WERI-Rb-1 (cell line): ENCODE data around the gene KCNMA1.

Source experiments
- DNase-seq: peaks from one replicate; pipeline ENCODE4 v3.0.0-alpha.2; 2020
- H3K27ac ChIP-seq: fragments of 250-450 bp; sonication (Bioruptor Pico); 2 replicates; pipeline ENCODE4 v1.5.1; 2020; ENCODE audit warnings: mild to moderate bottlenecking, moderate library complexity
- H3K27me3 ChIP-seq: fragments of 250-450 bp; sonication (Bioruptor Pico); 2 replicates; pipeline ENCODE4 v1.5.1; 2021; ENCODE audit warnings: mild to moderate bottlenecking, low read depth, moderate library complexity; ENCODE audit not compliant: insufficient read depth, severe bottlenecking
- H3K36me3 ChIP-seq: fragments of 250-450 bp; sonication (Bioruptor Pico); 2 replicates; pipeline ENCODE4 v1.5.1; 2020; ENCODE audit warnings: mild to moderate bottlenecking, moderate library complexity
- H3K4me3 ChIP-seq: 2 replicates; pipeline ENCODE4 v1.5.1; 2011; ENCODE audit warnings: low read depth, mild to moderate bottlenecking, control low read depth, low read length
- H3K9me3 ChIP-seq: fragments of 250-450 bp; sonication (Bioruptor Pico); 2 replicates; pipeline ENCODE4 v1.5.1; 2021; ENCODE audit warnings: mild to moderate bottlenecking, moderate library complexity; ENCODE audit not compliant: severe bottlenecking
- TF ChIP-seq, protein P1 (sequence below): IDR thresholded peaks from 2 replicates; pipeline ENCODE4 v1.5.1; 2011; ENCODE audit warnings: low read depth, mild to moderate bottlenecking, control low read depth, inconsistent platforms, low read length

KCNMA1 gene

DNA sequence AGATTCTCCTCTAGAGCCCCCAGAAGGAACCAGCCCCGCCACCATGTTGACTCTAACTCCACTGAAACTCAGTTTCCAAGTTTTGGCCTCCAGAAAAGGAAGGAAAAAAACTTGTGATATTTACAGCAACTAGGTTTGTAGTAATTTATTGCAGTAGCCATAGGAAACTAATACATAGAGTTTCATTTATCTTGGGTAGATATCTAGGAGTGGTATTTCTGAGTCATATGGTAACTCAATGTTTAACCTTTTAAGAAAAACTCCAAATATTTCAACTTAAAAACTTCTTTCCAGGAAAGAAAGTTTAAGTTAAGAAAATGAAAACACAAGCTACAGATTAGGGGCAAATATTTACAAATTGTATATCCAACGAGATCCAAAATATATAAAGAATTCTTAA is 576.7 kb downstream of the KCNMA1 start:
- no peaks in the 10 kb centered on the region for H3K9me3 ChIP-seq
- DNase-seq: no peak
- H3K27me3 ChIP-seq: no peaks in the 10 kb centered on the region
- no peaks in the 10 kb centered on the region for H3K36me3 ChIP-seq
- no peak overlapping the region for H3K4me3 ChIP-seq
- H3K27ac ChIP-seq: no peak overlapping the region
- TF ChIP-seq, protein P1, sequence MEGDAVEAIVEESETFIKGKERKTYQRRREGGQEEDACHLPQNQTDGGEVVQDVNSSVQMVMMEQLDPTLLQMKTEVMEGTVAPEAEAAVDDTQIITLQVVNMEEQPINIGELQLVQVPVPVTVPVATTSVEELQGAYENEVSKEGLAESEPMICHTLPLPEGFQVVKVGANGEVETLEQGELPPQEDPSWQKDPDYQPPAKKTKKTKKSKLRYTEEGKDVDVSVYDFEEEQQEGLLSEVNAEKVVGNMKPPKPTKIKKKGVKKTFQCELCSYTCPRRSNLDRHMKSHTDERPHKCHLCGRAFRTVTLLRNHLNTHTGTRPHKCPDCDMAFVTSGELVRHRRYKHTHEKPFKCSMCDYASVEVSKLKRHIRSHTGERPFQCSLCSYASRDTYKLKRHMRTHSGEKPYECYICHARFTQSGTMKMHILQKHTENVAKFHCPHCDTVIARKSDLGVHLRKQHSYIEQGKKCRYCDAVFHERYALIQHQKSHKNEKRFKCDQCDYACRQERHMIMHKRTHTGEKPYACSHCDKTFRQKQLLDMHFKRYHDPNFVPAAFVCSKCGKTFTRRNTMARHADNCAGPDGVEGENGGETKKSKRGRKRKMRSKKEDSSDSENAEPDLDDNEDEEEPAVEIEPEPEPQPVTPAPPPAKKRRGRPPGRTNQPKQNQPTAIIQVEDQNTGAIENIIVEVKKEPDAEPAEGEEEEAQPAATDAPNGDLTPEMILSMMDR: no peak

DNA sequence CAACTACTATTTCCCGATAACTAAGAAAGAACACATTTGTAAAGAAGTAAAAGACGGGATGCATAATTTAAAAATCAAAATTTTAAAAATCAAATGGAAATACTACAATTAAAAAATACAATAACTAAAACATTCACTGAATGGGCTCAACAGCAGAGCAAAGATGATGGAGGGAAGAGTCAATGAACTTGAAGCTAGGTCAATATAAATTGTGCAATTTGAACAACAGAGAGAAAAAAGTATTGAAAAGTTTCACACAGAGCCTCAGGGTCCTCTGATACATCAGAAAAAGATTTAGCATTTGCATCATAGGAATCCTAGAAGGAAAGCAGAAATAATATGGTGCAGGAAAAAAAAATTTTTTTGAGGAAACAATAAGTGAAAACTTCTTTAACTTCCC is 581.0 kb downstream of the KCNMA1 start:
- Histone ChIP-seq H3K36me3 (no peaks in the 10 kb centered on the region), H3K27ac (no peak overlapping the region), H3K27me3 (no peaks in the 10 kb centered on the region), H3K4me3 (no peak overlapping the region), H3K9me3 (no peaks in the 10 kb centered on the region)
- TF ChIP-seq, protein P1: no peak
- no peak for DNase-seq

DNA sequence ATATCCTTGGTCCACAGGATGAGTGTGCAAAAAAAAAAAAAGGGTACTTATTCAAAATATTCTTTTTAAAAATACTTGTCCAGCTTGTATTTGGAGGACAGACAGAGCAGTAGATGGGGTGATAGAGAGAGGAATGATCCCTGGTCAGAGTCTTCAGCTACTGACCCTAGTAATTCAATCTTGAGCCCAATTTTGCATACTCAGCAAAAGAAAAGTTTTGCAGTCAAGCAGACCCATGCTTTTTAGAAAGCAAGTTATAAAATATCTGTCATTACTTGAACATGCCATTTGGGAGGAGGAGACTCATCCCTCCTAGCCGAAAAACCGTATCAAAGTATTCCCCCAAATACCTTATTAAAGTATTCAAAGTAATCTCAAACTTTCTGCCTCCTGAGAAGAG is 585.0 kb downstream of the KCNMA1 start:
- DNase-seq: no peak
- Histone ChIP-seq H3K36me3 (no peaks in the 10 kb centered on the region), H3K9me3 (no peaks in the 10 kb centered on the region), H3K27ac (no peak overlapping the region), H3K4me3 (no peak overlapping the region), H3K27me3 (no peaks in the 10 kb centered on the region)
- TF ChIP-seq, protein P1: no peak

DNA sequence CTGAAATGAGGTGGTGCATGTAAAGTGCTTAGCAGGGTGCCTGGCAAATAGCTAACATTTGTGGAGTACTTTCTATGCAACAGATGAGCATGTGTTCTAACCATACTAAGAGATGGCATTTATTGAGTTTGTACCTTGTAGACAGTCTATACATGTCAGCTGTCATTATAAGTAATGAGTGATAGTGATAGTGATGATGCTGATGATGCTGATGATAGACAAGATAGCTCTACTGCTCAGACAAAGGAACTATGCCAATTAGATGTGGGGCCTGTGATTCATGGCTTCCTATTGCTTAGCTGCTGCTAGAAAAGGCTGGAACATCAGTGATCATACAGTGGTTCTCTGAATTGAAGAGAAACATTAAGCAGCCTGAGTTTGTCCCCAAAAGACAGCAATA is 585.8 kb downstream of the KCNMA1 start:
- H3K9me3 ChIP-seq: no peaks in the 10 kb centered on the region
- H3K4me3 ChIP-seq: no peak overlapping the region
- H3K36me3 ChIP-seq: no peaks in the 10 kb centered on the region
- TF ChIP-seq, protein P1: no peak
- H3K27me3 ChIP-seq: no peaks in the 10 kb centered on the region
- no peak for DNase-seq
- H3K27ac ChIP-seq: no peak overlapping the region

DNA sequence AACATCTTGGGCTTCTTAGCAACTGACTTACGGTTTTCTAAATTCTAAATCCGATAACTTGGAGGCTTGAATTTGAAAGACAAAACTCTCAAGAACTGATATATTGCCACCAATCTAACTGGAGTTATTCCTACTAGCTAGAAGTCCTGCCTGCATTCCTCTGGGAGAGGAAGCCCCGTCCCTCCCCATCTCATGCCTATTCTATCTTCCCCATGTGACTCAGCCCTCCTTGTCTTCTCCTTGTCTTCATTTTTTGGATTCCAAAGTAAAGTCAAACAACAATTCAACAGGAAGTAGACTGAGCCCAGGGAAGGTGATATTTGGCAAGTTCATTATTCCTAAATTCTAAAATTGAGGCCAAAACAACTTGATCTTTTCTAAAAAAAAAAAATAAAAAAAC is 587.7 kb downstream of the KCNMA1 start:
- no peak for DNase-seq
- Histone ChIP-seq H3K4me3 (no peak overlapping the region), H3K27me3 (no peaks in the 10 kb centered on the region), H3K36me3 (no peaks in the 10 kb centered on the region), H3K27ac (no peak overlapping the region), H3K9me3 (no peaks in the 10 kb centered on the region)
- TF ChIP-seq, protein P1: no peak

DNA sequence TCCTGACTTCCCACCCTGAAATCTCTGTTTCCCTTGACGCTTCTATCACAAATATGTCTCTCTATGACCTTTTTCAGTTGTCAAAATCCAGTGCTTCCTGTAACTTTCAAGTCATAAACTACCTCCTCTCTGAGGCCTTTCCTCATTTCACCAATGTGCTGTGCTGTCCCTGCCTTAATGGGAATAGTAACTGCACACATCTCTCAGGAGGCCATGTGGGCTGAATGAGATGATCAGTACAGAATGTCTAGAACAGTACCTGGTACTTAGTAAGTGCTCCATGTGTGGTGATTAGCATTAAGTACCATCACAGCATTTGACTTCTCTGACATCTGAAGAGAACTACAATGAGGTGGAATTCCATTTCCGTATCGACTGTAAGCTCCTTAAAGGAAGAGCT is 588.5 kb downstream of the KCNMA1 start:
- DNase-seq: no peak
- Histone ChIP-seq H3K4me3 (no peak overlapping the region), H3K27ac (no peak overlapping the region), H3K9me3 (no peaks in the 10 kb centered on the region), H3K27me3 (no peaks in the 10 kb centered on the region), H3K36me3 (no peaks in the 10 kb centered on the region)
- TF ChIP-seq, protein P1: no peak
